Measurements from ENCODE around the gene ZNF718.

- TF ChIP-seq CTCF (IDR thresholded peaks at IDR 0.05; ENCODE audit: extremely low read depth in 1 of 2, insufficient read depth in 1 of 2, low read depth in 1 of 2, low read length in 2 of 2) (no peak), JUN (IDR thresholded peaks at IDR 0.05; ENCODE audit: borderline replicate concordance, insufficient read depth, insufficient read length, low read depth) (no peak), GATA2 (IDR thresholded peaks at IDR 0.05; ENCODE audit: insufficient read depth, insufficient read length, low read depth, low read length) (no peak), EZH2 (IDR thresholded peaks at IDR 0.05; ENCODE audit: borderline replicate concordance, low read depth, low read length, severe bottlenecking) (no peak), POLR2A (IDR thresholded peaks at IDR 0.05; ENCODE audit: low read depth, low read length) (no peak)
These were observed 38.4 kb upstream of the ZNF718 start for GRCh38 chr4:85951-86350.

All from endothelial cell of umbilical vein (primary cell).